HepG2 (cell line): ENCODE measurements around the gene DSCAM. TPM values are rescaled to one million over a fixed set of nuclear protein-coding genes. Genes with fewer than 3 reads are reported as not detected.

Source experiments
- ATAC-seq: fragments of 200-7000 bp; cut with Tn5 transposase; 3 replicates; pipeline ENCODE4 v1.9.1; 2020; ENCODE audit warnings: mild to moderate bottlenecking, moderate library complexity
- BruUV-seq: library from RNA; stranded (reverse); fragments of 400-500 nt; replicated peaks from 2 replicates; lab custom pipeline; 2021; lab: Mats Ljungman, UMichigan
- CTCF ChIA-PET: fragments of 300-600 bp; formaldehyde crosslinking; extraction: SDS; loops from one replicate; lab custom pipeline; 2021; ENCODE audit warnings: low total read pairs, inconsistent platforms, low intra/inter-chr PET ratio; lab: Yijun Ruan, JAX
- POLR2A ChIA-PET: fragments of 350-600 bp; sonication (Branson Sonifier 250); formaldehyde crosslinking; loops from one replicate; lab custom pipeline; 2020; ENCODE audit warnings: antibody characterized with exemption, inconsistent platforms; lab: Yijun Ruan, JAX
- DNase-seq: peaks from one replicate; pipeline ENCODE4 v3.0.0-alpha.2; 2015; ENCODE audit warnings: low spot score
- FAIRE-seq: peaks from 3 replicates; lab custom pipeline; 2011; peaks lifted over from hg19 to GRCh38; lab: Jason Lieb, UNC
- H2AFZ ChIP-seq: one replicate; pipeline ENCODE4 v1.6.1; 2011; ENCODE audit warnings: low read length, inconsistent platforms
- H3K27ac ChIP-seq: fragments of 300-600 bp; 3 replicates; pipeline ENCODE4 v1.8.0; 2011; ENCODE audit warnings: mixed run types, mild to moderate bottlenecking, mixed read lengths, low read length, inconsistent platforms; ENCODE audit not compliant: insufficient read depth; ENCODE audit errors: extremely low read length
- H3K27me3 ChIP-seq, 2 experiments: fragments of 200-600 bp in 1 of 2; 2 replicates in 1 of 2; 3 replicates in 1 of 2; pipeline versions ENCODE4 v1.6.0 to v1.8.0; 2011; ENCODE audit warnings: low read length in 2 of 2, mild to moderate bottlenecking in 2 of 2, moderate library complexity in 2 of 2, inconsistent platforms in 1 of 2; ENCODE audit not compliant: insufficient read depth in 2 of 2, control insufficient read depth in 1 of 2
- H3K36me3 ChIP-seq, 2 experiments: fragments of 200-600 bp in 1 of 2; replicated peaks in 1 of 2; 2 replicates in 1 of 2; 3 replicates in 1 of 2; pipeline versions ENCODE4 v1.5.1 to v1.8.0; 2011; ENCODE audit warnings: low read length in 2 of 2, inconsistent platforms in 1 of 2; ENCODE audit not compliant: insufficient read depth in 2 of 2, control insufficient read depth in 1 of 2
- H3K4me1 ChIP-seq: 2 replicates; pipeline ENCODE4 v1.5.1; 2012; ENCODE audit warnings: low read length, inconsistent platforms; ENCODE audit not compliant: insufficient read depth
- H3K4me2 ChIP-seq: 2 replicates; pipeline ENCODE4 v1.6.0; 2011; ENCODE audit warnings: low read depth, low read length, inconsistent platforms
- H3K4me3 ChIP-seq, 3 experiments: fragments of 200-600 bp in 1 of 3; sonication (generic), shearing (Covaris generic) in 1 of 3; replicated peaks in 1 of 3; 2 replicates each; pipeline ENCODE4 v1.5.1; 2011 to 2016; ENCODE audit warnings: low read length in 3 of 3, inconsistent platforms in 2 of 3, low read depth in 2 of 3, mild to moderate bottlenecking in 2 of 3, control low read depth in 1 of 3, mixed read lengths in 1 of 3; ENCODE audit not compliant: insufficient read depth in 1 of 3
- H3K79me2 ChIP-seq: one replicate; pipeline ENCODE4 v1.6.1; 2011; ENCODE audit warnings: low read length, inconsistent platforms; ENCODE audit not compliant: insufficient read depth
- H3K9ac ChIP-seq: 2 replicates; pipeline ENCODE4 v1.6.0; 2011; ENCODE audit warnings: mild to moderate bottlenecking, low read depth, low read length, inconsistent platforms; ENCODE audit not compliant: insufficient read depth
- H3K9me3 ChIP-seq: 2 replicates; pipeline ENCODE4 v1.5.1; 2012; ENCODE audit warnings: mild to moderate bottlenecking, low read length
- H4K20me1 ChIP-seq: 2 replicates; pipeline ENCODE4 v1.6.0; 2011; ENCODE audit warnings: inconsistent platforms, mild to moderate bottlenecking, low read length, moderate library complexity; ENCODE audit not compliant: insufficient read depth
- CAMTA2 ChIP-seq: sonication (generic); formaldehyde crosslinking; IDR thresholded peaks from 2 replicates; pipeline ENCODE4 v1.4.0; 2020; ENCODE audit warnings: mild to moderate bottlenecking, missing genetic modification reagents, borderline replicate concordance
- MIER3 ChIP-seq: IDR thresholded peaks from 2 replicates; pipeline ENCODE4 v1.6.1; 2016; ENCODE audit warnings: missing compliant biosample characterization, borderline replicate concordance
- ZBTB20 ChIP-seq: sonication (generic); formaldehyde crosslinking; IDR thresholded peaks from 2 replicates; pipeline ENCODE4 v1.8.1; 2023; ENCODE audit warnings: missing genetic modification reagents, low read depth, mild to moderate bottlenecking, borderline replicate concordance
- ZBTB21 ChIP-seq: sonication (generic); formaldehyde crosslinking; IDR thresholded peaks from 2 replicates; pipeline ENCODE4 v1.4.0; 2020; ENCODE audit warnings: missing genetic modification reagents
- ZNF296 ChIP-seq: sonication (generic); formaldehyde crosslinking; conservative IDR thresholded peaks from 2 replicates; pipeline ENCODE4 v1.5.0; 2020; ENCODE audit warnings: mild to moderate bottlenecking, missing genetic modification reagents
- ZNF33A ChIP-seq: sonication (generic); formaldehyde crosslinking; IDR thresholded peaks from 2 replicates; pipeline ENCODE4 v1.5.1; 2020; ENCODE audit warnings: missing genetic modification reagents, mild to moderate bottlenecking, moderate library complexity, borderline replicate concordance
- ZNF570 ChIP-seq: sonication (generic); formaldehyde crosslinking; IDR thresholded peaks from 2 replicates; pipeline ENCODE4 v1.4.0; 2020; ENCODE audit warnings: mild to moderate bottlenecking, missing genetic modification reagents, borderline replicate concordance
- ZNF782 ChIP-seq: sonication (generic); formaldehyde crosslinking; IDR thresholded peaks from 2 replicates; pipeline ENCODE4 v1.4.0; 2020; ENCODE audit warnings: missing genetic modification reagents, mild to moderate bottlenecking, borderline replicate concordance
- WGBS: methylation state at CpG from one replicate; pipeline ENCODE4 v1.1.6; 2017; ENCODE audit warnings: low lambda C conversion rate; 5-methylcytosine and 5-hydroxymethylcytosine counted together
- in situ Hi-C: cut with HindIII; loops from 2 replicates; pipeline ENCODE4 v1.10.0; 2017; ENCODE audit warnings: low pct_unique_long_range_greater_than_20kb; ENCODE audit not compliant: extremely low pct_ligation_motif_present
- intact Hi-C: fragments of 100-400 bp; cut with micrococcal nuclease; formaldehyde crosslinking; loops from one replicate; pipeline ENCODE4 v1.10.0; 2022; ENCODE audit not compliant: unreplicated experiment
- polyA plus RNA-seq, 8 experiments: library from polyadenylated mRNA; depleted of rRNA in 3 of 8; stranded (reverse) in 7 of 8; unstranded in 1 of 8; fragments of >200 nt; fragmentation: Illumina TruSeq in 4 of 8; extraction: Trizol in 4 of 8; gene quantifications; 2 replicates each; pipeline versions ENCODE4 v1.2.1 to v1.2.3, GENCODE V29; 2011 to 2016; ENCODE audit warnings: low read depth in 4 of 8, missing spikeins in 1 of 8, mixed read lengths in 1 of 8; ENCODE audit not compliant: insufficient read depth in 1 of 8
- total RNA-seq, 5 experiments: library from RNA; depleted of rRNA; stranded (reverse); fragments of >200 nt; fragmentation: Illumina TruSeq; extraction: Trizol; gene quantifications; 2 replicates each; pipeline ENCODE4 v1.2.3, GENCODE V29; 2016; ENCODE audit warnings: low read depth in 1 of 5
- TF ChIP-seq, protein P1 (sequence below): sonication (generic); formaldehyde crosslinking; IDR thresholded peaks from 2 replicates; pipeline ENCODE4 v1.8.0; 2022; ENCODE audit warnings: missing genetic modification reagents, mild to moderate bottlenecking, borderline replicate concordance
- TF ChIP-seq, protein P2 (sequence below): sonication (generic); formaldehyde crosslinking; IDR thresholded peaks from 2 replicates; pipeline ENCODE4 v1.4.0; 2020; ENCODE audit warnings: mild to moderate bottlenecking, missing genetic modification reagents

DSCAM gene
- total and polyA plus RNA-seq, 2 of the 13 experiments (the other 11 are each of a cell fraction or from before 2014, with no cell fraction given): not detected

DNA sequence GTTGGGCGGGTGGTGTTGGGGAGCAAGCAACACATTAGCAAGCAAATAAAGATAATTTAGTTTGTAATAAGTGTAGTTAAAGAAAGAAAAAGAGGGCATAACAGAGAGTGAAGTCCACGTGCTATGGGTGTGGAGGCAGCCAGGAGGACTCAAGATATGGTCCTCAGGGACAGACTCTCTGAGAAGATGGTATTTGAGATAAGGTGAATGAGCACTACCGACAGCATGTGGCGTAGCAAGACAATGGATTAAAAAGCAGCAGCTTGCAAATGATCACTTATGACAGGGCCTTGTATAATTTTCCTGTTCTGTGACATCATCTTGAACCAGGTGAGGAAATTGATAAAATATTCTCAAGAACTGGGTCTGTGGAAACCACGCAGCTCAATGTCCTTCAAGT lies 491.9 kb downstream of the DSCAM start:
- H3K79me2 ChIP-seq: no peaks in the 10 kb centered on the region
- intact Hi-C loops (no loop called here), in situ Hi-C loops (no loop called here)
- ChIA-PET CTCF (no interaction called here), POLR2A (no interaction called here)
- no peak for FAIRE-seq
- no peak for ATAC-seq
- no TSS peak for BruUV-seq
- no peaks in the 10 kb centered on the region for H3K27me3 ChIP-seq
- H3K9me3 ChIP-seq: peaks cover 84% of the 10 kb centered on the region
- WGBS: 28% methylated on average over 5 of the region's 5 CpGs
- H3K36me3 ChIP-seq: no peaks in the 10 kb centered on the region
- no peaks in the 10 kb centered on the region for H3K4me1 ChIP-seq
- no peak overlapping the region for H3K9ac ChIP-seq
- no peak overlapping the region for H3K4me3 ChIP-seq
- no peak for TF ChIP-seq ZNF296 (CRISPR knock-in tag)
- TF ChIP-seq ZNF570 (CRISPR knock-in tag): no peak
- no peak for TF ChIP-seq MIER3 (CRISPR knock-in tag)
- no peak overlapping the region for H2AFZ ChIP-seq
- no peak overlapping the region for H3K27ac ChIP-seq
- no peak for DNase-seq
- no peaks in the 10 kb centered on the region for H4K20me1 ChIP-seq
- no peak overlapping the region for H3K4me2 ChIP-seq

DNA sequence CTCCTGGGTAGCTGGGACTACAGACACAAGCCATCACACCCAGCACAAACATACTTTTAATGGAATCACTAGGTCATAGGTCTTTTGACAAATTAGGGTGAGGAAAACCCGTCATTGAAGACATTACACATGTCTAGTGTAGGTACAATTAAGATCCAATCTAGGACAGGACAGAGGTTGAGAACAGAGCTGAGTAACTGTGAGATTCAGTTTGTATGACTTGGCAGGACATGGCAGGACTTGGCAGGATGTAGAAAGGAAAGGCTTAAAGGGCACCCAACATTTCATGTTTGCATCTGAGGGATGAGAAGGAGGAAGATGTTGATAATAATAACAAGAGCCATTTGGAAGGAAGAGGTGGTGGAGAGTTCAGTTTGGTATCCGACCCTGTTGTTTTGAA lies 496.0 kb downstream of the DSCAM start:
- H3K79me2 ChIP-seq: no peaks in the 10 kb centered on the region
- no peak overlapping the region for H2AFZ ChIP-seq
- no peak overlapping the region for H3K27ac ChIP-seq
- no TSS peak for BruUV-seq
- H4K20me1 ChIP-seq: no peaks in the 10 kb centered on the region
- H3K36me3 ChIP-seq: no peaks in the 10 kb centered on the region
- 0% methylated on average over 2 of the region's 2 CpGs for WGBS
- ChIA-PET CTCF (no interaction called here), POLR2A (no interaction called here)
- no peak overlapping the region for H3K4me2 ChIP-seq
- no peaks in the 10 kb centered on the region for H3K27me3 ChIP-seq
- intact Hi-C loops: no loop called here
- H3K4me3 ChIP-seq: no peak overlapping the region
- FAIRE-seq (no peak), DNase-seq (no peak), ATAC-seq (no peak)
- no peak overlapping the region for H3K9ac ChIP-seq
- peaks cover 87% of the 10 kb centered on the region for H3K9me3 ChIP-seq
- in situ Hi-C loops: no loop called here
- H3K4me1 ChIP-seq: no peaks in the 10 kb centered on the region
- no peak for TF ChIP-seq ZBTB20 (CRISPR knock-in tag)
- TF ChIP-seq, protein P1, sequence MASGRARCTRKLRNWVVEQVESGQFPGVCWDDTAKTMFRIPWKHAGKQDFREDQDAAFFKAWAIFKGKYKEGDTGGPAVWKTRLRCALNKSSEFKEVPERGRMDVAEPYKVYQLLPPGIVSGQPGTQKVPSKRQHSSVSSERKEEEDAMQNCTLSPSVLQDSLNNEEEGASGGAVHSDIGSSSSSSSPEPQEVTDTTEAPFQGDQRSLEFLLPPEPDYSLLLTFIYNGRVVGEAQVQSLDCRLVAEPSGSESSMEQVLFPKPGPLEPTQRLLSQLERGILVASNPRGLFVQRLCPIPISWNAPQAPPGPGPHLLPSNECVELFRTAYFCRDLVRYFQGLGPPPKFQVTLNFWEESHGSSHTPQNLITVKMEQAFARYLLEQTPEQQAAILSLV: no peak
- no peak for TF ChIP-seq ZBTB21 (CRISPR knock-in tag)
- TF ChIP-seq CAMTA2 (CRISPR knock-in tag): no peak
- no peak for TF ChIP-seq ZNF782
- TF ChIP-seq ZNF33A (CRISPR knock-in tag): no peak
- TF ChIP-seq, protein P2, sequence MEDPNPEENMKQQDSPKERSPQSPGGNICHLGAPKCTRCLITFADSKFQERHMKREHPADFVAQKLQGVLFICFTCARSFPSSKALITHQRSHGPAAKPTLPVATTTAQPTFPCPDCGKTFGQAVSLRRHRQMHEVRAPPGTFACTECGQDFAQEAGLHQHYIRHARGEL (CRISPR knock-in tag): no peak
